ENCODE data around the gene CLDN22.

The CLDN22 gene

DNA sequence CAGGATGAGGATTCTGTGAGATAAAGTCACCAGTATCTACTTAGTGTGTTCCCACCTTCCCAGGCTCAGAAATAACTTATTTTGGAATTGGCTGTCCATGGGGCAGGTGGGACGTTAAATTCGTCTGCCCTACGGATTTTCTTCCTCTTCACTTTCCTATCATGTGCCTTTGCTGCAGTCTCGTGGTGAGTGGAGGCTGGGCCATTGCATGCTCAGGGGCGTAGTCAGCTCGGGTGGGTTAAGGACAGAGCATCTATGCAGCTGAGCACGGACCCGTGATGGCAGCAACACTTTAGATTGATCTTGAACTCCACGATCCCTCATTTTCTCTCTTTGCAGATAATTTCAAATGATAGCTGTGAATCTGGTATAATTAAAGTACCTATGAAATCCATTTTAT is 51.5 kb downstream of the CLDN22 start:
- DNase-seq (ENCODE audit: low read depth) = no peak
- H3K4me3 ChIP-seq (replicated peaks; ENCODE audit: low read depth, low read length) = no peak overlapping the region
- no peak for TF ChIP-seq CTCF (IDR thresholded peaks at IDR 0.05; ENCODE audit: low read length, missing control alignments)
